Measurements from ENCODE around the gene HOXD11. TPM values are rescaled to one million over a fixed set of nuclear protein-coding genes. Genes with fewer than 3 reads are reported as not detected.

The HOXD11 gene
- total and polyA plus RNA-seq, 2 donors (not counting 1 experiment from before 2014, with no cell fraction given), result not detected

DNA sequence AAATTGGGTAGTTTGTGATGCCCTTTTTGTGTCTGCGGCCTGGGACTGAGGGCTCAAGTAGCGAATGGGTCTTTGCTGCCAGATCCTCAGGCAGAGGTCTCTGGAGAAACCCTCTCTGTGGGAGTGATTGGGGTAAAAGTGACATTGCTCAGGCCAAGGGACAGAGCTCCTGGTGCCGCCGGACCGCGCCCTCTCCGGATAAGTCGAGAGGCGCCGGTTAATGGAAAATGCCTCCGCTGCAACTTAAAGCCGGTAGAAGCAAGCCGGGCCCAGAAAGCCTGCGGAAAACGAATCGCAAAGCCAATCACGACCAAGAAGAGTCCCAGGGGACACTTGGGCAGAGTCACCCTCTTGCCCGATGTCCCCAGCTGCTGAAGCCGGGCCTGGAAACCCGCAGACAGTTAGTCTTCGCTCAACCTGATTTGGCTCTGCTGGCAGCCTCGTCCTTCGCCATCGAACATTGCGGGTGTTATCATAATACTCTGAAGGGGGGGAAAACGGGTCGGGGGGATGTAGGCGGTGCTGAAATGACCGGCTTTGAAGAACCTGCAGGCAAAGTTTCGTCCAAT lies 7.8 kb upstream of the HOXD11 start:
- Histone ChIP-seq H4K20me1 (ENCODE audit: control insufficient read depth, insufficient read depth, low read length, poor library complexity, severe bottlenecking) (no peaks in the 10 kb centered on the region), H3K4me1 (ENCODE audit: control insufficient read depth in 2 of 2, insufficient read depth in 2 of 2, low read length in 2 of 2) (peaks cover 18 to 35% of the 10 kb centered on the region in 2 donors), H3K9me3 (ENCODE audit: control extremely low read depth in 1 of 3, control insufficient read depth in 2 of 3, insufficient read depth in 1 of 3, low read length in 2 of 3) (peaks cover 0 to 42% (median 0%) of the 10 kb centered on the region in 3 donors), H3K4me3 (ENCODE audit: control extremely low read depth in 1 of 5, extremely low read depth in 1 of 5, insufficient read depth in 1 of 5, low read depth in 2 of 5, low read length in 4 of 5) (no peak overlapping the region), H3K27ac (ENCODE audit: low read length in 2 of 2) (no peak overlapping the region), H3K79me2 (ENCODE audit: control insufficient read depth, insufficient read depth, low read length) (no peaks in the 10 kb centered on the region), H3K36me3 (replicated peaks in 1 of 2; ENCODE audit: control extremely low read depth in 1 of 2, control insufficient read depth in 1 of 2, extremely low read depth in 1 of 2, insufficient read depth in 2 of 2, low read length in 1 of 2) (no peaks in the 10 kb centered on the region), H3K4me2 (replicated peaks; ENCODE audit: low read depth, low read length, poor library complexity, severe bottlenecking) (no peak overlapping the region), H2AFZ (ENCODE audit: insufficient read depth, low read depth, low read length, poor library complexity, severe bottlenecking) (no peak overlapping the region), H3K9ac (ENCODE audit: low read length) (no peak overlapping the region), H3K27me3 (replicated peaks in 1 of 4; ENCODE audit: control extremely low read depth in 1 of 4, control insufficient read depth in 3 of 4, insufficient read depth in 4 of 4, low read length in 3 of 4) (peaks cover 0 to 96% (median 74%) of the 10 kb centered on the region in 4 experiments)
- intact Hi-C loops (cut with micrococcal nuclease), result loop anchor here (10.0 kb wide), 1 partner anchor 1764 kb away; the partner anchor contains the start of gene SP9
- no peak for ATAC-seq (ENCODE audit: low read depth)
- TF ChIP-seq, protein P1, sequence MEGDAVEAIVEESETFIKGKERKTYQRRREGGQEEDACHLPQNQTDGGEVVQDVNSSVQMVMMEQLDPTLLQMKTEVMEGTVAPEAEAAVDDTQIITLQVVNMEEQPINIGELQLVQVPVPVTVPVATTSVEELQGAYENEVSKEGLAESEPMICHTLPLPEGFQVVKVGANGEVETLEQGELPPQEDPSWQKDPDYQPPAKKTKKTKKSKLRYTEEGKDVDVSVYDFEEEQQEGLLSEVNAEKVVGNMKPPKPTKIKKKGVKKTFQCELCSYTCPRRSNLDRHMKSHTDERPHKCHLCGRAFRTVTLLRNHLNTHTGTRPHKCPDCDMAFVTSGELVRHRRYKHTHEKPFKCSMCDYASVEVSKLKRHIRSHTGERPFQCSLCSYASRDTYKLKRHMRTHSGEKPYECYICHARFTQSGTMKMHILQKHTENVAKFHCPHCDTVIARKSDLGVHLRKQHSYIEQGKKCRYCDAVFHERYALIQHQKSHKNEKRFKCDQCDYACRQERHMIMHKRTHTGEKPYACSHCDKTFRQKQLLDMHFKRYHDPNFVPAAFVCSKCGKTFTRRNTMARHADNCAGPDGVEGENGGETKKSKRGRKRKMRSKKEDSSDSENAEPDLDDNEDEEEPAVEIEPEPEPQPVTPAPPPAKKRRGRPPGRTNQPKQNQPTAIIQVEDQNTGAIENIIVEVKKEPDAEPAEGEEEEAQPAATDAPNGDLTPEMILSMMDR (IDR thresholded peaks at IDR 0.05), result no peak
- TF ChIP-seq EZH2 (IDR thresholded peaks at IDR 0.05; ENCODE audit: borderline replicate concordance, insufficient read depth, low read depth, low read length, poor library complexity, severe bottlenecking), result no peak
- Mint-ChIP-seq H3K4me1 (peaks cover 15% of the 10 kb centered on the region), H3K27me3 (peaks cover 84% of the 10 kb centered on the region), H3K9me3 (ENCODE audit: insufficient read depth) (no peaks in the 10 kb centered on the region), H3K4me3 (no peak overlapping the region), H3K27ac (no peak overlapping the region)
- peak; percentile 31 for DNase-seq
- CTCF ChIA-PET, result interaction anchor here (0.6 to 4.7 kb wide), 3 partner anchors 34 to 1049 kb away, joined by 3 to 72 read pairs (median 5); no protein-coding TSS in a partner anchor
- 16% methylated on average over 30 of the region's 30 CpGs for WGBS (ENCODE audit: insufficient coverage)
- POLR2A ChIA-PET, result no interaction called here

Measured in B cell (primary cell).